Mammary epithelial cell (primary cell): Measurements from ENCODE around the gene RICTOR.

ENCODE experiments used
- CTCF ChIP-seq, 2 donors: IDR thresholded peaks in 1 of 2; conservative IDR thresholded peaks in 1 of 2; 2 replicates each; pipeline ENCODE4 v1.5.1; 2011 to 2012; ENCODE audit warnings: inconsistent platforms in 2 of 2, low read length in 2 of 2, mild to moderate bottlenecking in 2 of 2, control low read depth in 1 of 2, low read depth in 1 of 2; ENCODE audit not compliant: insufficient read depth in 1 of 2; ENCODE audit errors: extremely low read depth in 1 of 2
- EZH2 ChIP-seq: IDR thresholded peaks from 2 replicates; pipeline ENCODE4 v1.6.1; 2012; ENCODE audit warnings: low read length, inconsistent platforms, borderline replicate concordance

DNA sequence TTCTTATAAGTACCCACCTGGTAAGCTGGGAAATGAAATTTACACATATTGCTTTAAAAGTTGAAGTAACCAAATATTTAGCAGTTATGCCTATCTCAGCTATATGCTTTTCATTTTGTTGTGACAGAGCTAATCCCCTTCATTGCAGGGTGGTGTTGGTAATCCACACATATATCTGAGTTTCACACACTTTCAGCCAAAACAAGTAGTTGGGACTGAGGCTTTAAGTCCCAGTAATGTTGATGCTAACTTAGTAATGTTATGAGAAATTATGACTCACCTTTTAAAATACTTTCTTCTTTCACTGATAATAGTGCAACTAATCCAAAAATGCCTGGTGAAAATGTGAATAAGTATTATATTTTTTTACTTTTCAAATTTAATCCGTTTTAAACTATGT is 19.2 kb upstream of the RICTOR start:
- TF ChIP-seq CTCF (conservative IDR thresholded peaks at IDR 0.05 in 1 of 2, IDR thresholded peaks at IDR 0.05 in 1 of 2; ENCODE audit: extremely low read depth in 1 of 2, insufficient read depth in 1 of 2, low read depth in 1 of 2, low read length in 2 of 2): no peak
- TF ChIP-seq EZH2: no peak
